UCSD-AML1 (cell line): ENCODE data around the gene KRT12.
"Not testable (repeated sequence)": the region's sequence is repeated elsewhere in the genome, so short reads cannot be mapped to it uniquely, and the experiment has no call there.

Source experiments
- DNase-seq: peaks from one replicate; lab custom pipeline; 2025; ENCODE audit not compliant: unreplicated experiment; lab: John Stamatoyannopoulos, UW

The KRT12 gene

DNA sequence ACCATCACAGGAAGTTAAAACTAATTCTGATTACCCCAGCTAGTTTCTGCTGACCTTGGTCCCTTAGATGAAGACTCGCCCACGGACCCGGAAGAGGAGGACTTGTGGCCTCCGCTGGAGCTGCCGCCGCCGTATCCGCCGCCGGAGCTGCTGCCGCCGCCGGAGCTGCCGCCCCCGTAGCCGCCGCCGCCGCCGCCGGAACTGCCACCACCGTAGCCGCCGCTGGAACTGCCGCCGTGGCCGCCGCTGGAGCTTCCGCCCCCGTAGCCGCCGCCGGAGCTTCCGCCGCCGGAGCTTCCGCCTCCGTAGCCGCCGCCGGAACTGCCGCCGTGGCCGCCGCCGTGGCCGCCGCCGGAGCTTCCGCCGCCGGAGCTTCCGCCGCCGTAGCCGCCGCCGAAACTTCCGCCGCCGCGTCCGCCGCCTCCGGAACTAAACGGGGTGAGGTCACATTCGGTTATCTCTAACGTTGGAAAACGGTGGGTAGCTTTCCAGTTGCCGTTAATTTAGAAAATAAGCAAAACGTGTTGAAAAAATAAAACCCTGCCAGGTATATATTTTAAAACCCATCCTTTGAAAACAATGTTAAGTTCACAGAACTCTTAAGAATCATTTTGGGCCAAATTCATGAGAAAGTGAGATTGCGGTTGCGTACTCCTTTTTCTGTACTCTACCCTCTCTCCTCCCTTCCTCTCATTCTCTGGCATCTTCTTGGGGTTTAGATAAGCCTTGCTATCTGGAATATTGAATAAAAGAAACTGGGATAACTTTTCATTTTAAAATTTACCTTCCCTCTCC lies 48.1 kb downstream of the KRT12 start:
- peak; percentile 90 for DNase-seq

DNA sequence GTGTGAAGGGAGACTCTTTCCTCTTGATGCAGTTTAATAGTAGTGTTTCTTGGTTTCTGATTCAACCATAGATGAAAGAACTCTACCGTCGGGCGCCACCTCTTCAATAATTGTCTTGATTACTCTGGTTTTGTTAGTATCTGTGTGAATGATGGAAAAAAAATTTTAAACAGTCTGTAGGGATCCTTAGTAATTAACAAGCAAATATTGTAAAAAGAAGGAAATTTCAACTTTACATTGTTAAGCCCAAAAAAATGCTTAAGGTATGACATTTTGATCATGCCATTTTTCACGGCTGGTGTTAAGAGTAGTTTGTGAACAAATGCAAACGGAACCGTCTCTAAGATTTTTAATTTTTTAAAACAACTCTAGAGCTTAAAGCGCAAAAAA lies 48.7 kb downstream of the KRT12 start:
- DNase-seq, result no peak

GRCh38 chr17:40817103-40817682 lies 49.8 kb downstream of the KRT12 start:
- no peak for DNase-seq

DNA sequence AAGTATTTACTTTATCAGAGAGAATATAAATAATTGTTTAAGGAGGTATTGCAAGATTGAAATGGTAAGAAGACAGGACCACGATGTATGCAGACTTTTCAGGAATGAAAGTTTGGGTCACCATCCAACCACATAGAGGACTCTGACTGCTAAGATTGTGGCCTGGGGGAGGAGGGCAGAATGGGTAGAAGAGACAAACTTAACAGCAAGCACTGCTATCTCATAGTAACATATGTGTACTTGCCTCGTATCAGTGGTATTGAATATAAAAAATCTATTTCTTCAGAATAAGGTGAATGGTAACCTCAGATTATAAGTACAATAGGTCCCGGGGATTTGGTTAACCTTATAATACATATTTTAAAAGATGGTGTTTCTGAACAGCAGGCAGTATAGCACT lies 50.5 kb downstream of the KRT12 start:
- no peak for DNase-seq

DNA sequence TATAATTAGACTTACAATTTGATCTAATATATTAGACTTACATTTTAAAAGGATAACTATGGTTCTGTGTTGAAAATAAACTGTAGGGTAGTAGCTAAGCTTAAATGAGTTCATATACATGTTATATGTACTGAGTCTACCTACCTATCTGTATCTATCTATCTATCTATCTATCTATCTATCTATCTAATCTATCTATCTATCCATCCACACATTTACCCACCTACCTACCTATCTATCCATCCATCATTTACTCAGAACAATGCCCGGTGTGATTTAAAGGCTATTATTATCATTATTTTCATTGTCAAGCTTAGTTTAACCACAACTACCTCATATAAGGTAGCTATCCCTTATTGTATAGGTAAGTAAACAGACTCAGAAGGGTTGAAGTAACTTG lies 51.6 kb downstream of the KRT12 start:
- DNase-seq, result no peak

DNA sequence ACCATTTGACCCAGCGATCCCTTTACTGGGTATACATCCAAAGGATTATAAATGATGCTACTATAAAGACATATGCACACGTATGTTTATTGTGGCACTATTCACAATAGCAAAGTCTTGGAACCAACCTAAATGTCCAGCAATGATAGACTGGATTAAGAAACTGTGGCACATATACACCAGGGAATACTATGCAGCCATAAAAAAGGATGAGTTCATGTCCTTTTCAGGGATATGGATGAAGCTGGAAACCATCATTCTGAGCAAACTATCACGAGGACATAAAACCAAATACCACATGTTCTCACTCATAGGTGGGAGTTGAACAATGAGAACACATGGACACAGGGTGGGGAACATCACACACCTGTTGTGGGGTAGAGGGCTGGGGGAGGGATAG lies 52.4 kb downstream of the KRT12 start:
- DNase-seq, result not testable (repeated sequence)

DNA sequence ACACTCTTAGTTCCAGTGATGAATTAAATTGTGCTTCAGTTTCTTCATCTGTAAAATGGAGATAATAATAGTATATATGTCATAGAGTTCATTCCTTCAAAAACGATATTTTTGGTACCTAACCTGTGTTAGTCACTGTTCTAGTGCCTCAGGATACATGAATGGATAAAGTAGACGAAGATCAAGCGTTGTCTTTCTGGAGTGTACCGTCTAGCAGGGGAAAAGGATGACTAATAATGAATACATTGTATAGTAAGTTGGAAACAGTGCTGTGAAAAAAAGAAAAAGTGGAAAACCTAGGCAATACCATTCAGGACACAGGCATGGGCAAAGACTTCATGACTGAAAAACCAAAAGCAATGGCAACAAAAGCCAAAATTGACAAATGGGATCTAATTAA lies 53.2 kb downstream of the KRT12 start:
- no peak for DNase-seq

GRCh38 chr17:40812639-40813038 lies 54.4 kb downstream of the KRT12 start:
- DNase-seq, result no peak
